Measurements from ENCODE around the gene BLM.
"Not testable (repeated sequence)": the region's sequence is repeated elsewhere in the genome, so short reads cannot be mapped to it uniquely, and the experiment has no call there.

Gene BLM

GRCh38 chr15:90740545-90740944 is 23.4 kb downstream of the BLM start:
- not testable (repeated sequence) for DNase-seq

- DNase-seq: no peak
Measured at GRCh38 chr15:90742087-90742486, 24.9 kb downstream of the BLM start.

GRCh38 chr15:90743407-90743806 is 26.3 kb downstream of the BLM start:
- DNase-seq: no peak

- DNase-seq: no peak
Measured at GRCh38 chr15:90744759-90745402, 27.7 kb downstream of the BLM start.

- no peak for DNase-seq
Measured at GRCh38 chr15:90749754-90750153, 32.6 kb downstream of the BLM start.

- peak; percentile 20 for DNase-seq
Measured at GRCh38 chr15:90750186-90750585, 33.0 kb downstream of the BLM start.

GRCh38 chr15:90751300-90751825 is 34.2 kb downstream of the BLM start:
- no peak for DNase-seq

- DNase-seq: no peak
Measured at GRCh38 chr15:90756916-90757315, 39.8 kb downstream of the BLM start.

GRCh38 chr15:90757461-90757860 is 40.3 kb downstream of the BLM start:
- no peak for DNase-seq

GRCh38 chr15:90760661-90761232 is 43.6 kb downstream of the BLM start:
- DNase-seq: no peak

GRCh38 chr15:90761629-90762028 is 44.5 kb downstream of the BLM start:
- DNase-seq: no peak

GRCh38 chr15:90762109-90762508 is 45.0 kb downstream of the BLM start:
- DNase-seq: peak; percentile 68

- no peak for DNase-seq
Measured at GRCh38 chr15:90763366-90764099, 46.4 kb downstream of the BLM start.

GRCh38 chr15:90765531-90765930 is 48.4 kb downstream of the BLM start:
- no peak for DNase-seq

GRCh38 chr15:90765966-90766365 is 48.8 kb downstream of the BLM start:
- DNase-seq: no peak

- DNase-seq: no peak
Measured at GRCh38 chr15:90769375-90769774, 52.2 kb downstream of the BLM start.

- DNase-seq: no peak
Measured at GRCh38 chr15:90773485-90773884, 56.3 kb downstream of the BLM start.

- DNase-seq: no peak
Measured at GRCh38 chr15:90774731-90775514, 57.8 kb downstream of the BLM start.

- no peak for DNase-seq
Measured at GRCh38 chr15:90780916-90781315, 63.8 kb downstream of the BLM start.

- no peak for DNase-seq
Measured at GRCh38 chr15:90782442-90782841, 65.3 kb downstream of the BLM start.

GRCh38 chr15:90787881-90788280 is 70.7 kb downstream of the BLM start:
- DNase-seq: no peak

GRCh38 chr15:90789462-90789861 is 72.3 kb downstream of the BLM start:
- no peak for DNase-seq

GRCh38 chr15:90790057-90790456 is 72.9 kb downstream of the BLM start:
- DNase-seq: no peak

Measured in CD4-positive, alpha-beta T cell treated with Interleukin-15 for 1 hour (primary cell).